ENCODE measurements around the gene PNKP. TPM values are rescaled to one million over a fixed set of nuclear protein-coding genes. Genes with fewer than 3 reads are reported as not detected.

PNKP gene
- total RNA-seq, 1 experiment from 2014 or later, result 130 TPM

DNA sequence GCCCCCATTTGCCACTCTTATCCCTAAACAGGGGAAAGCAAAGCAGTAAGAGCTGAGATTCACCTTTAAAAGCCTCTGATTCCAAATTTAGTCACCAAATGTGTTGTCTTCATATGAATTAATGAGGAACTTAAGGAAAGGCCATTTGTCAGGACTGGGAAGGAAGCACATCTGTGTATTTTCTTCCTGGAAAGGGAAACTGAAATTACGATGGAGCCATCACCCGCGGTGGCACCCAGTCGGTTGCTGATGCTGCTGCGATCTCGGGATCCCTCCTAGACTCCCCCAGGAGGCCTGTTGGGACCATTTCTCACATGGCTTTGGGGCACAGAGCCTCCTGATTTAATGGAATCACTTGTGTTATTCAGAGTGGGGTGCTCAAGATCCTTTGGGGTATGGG, 36.8 kb upstream of the PNKP start:
- Histone ChIP-seq H3K36me3 (ENCODE audit: insufficient read depth, low read length, poor library complexity, severe bottlenecking) (peaks cover 28% of the 10 kb centered on the region), H3K27me3 (replicated peaks; ENCODE audit: insufficient read depth, low read depth, low read length, poor library complexity) (no peaks in the 10 kb centered on the region), H3K4me3 (ENCODE audit: low read depth, low read length, poor library complexity, severe bottlenecking) (no peak overlapping the region), H3K27ac (ENCODE audit: low read depth, low read length, poor library complexity, severe bottlenecking) (no peak overlapping the region), H3K4me1 (ENCODE audit: insufficient read depth, low read length, poor library complexity, severe bottlenecking) (no peaks in the 10 kb centered on the region), H3K9me3 (ENCODE audit: low read depth, low read length, poor library complexity, severe bottlenecking) (no peaks in the 10 kb centered on the region)
- ChIA-PET CTCF (no interaction called here), POLR2A (ENCODE audit: low non-redundant PET) (no interaction called here)
- no TSS peak for BruUV-seq (replicated peaks)
- DNase-seq (ENCODE audit: low spot score), result no peak
- intact Hi-C loops (cut with micrococcal nuclease; ENCODE audit: unreplicated experiment), result no loop called here
- TF ChIP-seq, protein P1, sequence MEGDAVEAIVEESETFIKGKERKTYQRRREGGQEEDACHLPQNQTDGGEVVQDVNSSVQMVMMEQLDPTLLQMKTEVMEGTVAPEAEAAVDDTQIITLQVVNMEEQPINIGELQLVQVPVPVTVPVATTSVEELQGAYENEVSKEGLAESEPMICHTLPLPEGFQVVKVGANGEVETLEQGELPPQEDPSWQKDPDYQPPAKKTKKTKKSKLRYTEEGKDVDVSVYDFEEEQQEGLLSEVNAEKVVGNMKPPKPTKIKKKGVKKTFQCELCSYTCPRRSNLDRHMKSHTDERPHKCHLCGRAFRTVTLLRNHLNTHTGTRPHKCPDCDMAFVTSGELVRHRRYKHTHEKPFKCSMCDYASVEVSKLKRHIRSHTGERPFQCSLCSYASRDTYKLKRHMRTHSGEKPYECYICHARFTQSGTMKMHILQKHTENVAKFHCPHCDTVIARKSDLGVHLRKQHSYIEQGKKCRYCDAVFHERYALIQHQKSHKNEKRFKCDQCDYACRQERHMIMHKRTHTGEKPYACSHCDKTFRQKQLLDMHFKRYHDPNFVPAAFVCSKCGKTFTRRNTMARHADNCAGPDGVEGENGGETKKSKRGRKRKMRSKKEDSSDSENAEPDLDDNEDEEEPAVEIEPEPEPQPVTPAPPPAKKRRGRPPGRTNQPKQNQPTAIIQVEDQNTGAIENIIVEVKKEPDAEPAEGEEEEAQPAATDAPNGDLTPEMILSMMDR (conservative IDR thresholded peaks at IDR 0.05; ENCODE audit: low read depth, low read length), result no peak
- no peak for TF ChIP-seq EZH2 (IDR thresholded peaks at IDR 0.05; ENCODE audit: borderline replicate concordance, low read depth, low read length, poor library complexity, severe bottlenecking)

DNA sequence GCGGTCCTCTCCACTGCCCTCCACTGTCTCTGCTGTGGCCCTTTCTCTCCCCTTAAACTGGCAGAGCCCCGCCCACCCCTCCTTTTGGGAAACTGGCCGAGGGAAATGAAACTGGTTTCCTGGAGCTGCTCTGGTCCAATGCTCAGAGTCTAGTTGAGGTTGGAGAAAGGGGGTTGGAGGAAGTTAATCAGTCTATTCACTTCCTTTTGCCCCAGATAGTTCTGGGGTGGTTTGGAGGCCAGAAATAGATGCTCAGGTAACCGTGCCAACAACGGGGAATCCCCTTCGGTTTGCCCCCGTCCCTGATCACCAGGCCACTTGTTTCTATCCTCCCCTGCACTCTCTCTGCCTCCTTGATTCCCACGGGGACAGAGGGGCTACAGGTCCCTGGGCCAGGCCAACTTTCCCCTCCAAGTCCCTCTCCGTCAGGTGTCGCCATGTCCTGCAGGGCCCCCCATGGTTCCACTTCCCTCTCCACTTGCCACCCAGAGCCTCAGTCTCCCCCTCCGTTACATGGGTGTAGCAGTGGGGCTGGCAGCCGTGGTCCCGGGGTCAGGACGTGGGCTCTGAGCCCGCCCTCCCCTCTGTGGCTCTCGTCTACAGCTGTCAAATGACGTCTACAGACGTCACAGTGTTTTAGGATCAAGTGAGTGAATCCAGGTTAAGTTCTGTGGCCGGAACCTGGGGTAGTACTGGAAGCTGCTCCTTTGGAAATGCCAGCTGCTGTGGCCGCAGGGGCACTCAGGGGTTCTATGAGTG, 29.7 kb upstream of the PNKP start, which contains the start of gene IL4I1:
Gene IL4I1, minus strand, starts transcription at position 25 of the 759 bp plus-strand sequence. CDS start 727 bp downstream, outside the sequence.
- no peak for TF ChIP-seq EZH2 (IDR thresholded peaks at IDR 0.05; ENCODE audit: borderline replicate concordance, low read depth, low read length, poor library complexity, severe bottlenecking)
- TF ChIP-seq, protein P1 (conservative IDR thresholded peaks at IDR 0.05; ENCODE audit: low read depth, low read length), result no peak
- H3K4me1 ChIP-seq (ENCODE audit: insufficient read depth, low read length, poor library complexity, severe bottlenecking), result no peaks in the 10 kb centered on the region
- ChIA-PET POLR2A (ENCODE audit: low non-redundant PET) (interaction anchor here (0.6 kb wide), 1 partner anchor 10 kb away, joined by 15 read pairs; no protein-coding TSS in a partner anchor), CTCF (no interaction called here)
- intact Hi-C loops (cut with micrococcal nuclease; ENCODE audit: unreplicated experiment), result no loop called here
- no peak within 1 kb of the TSS for H3K27ac ChIP-seq (ENCODE audit: low read depth, low read length, poor library complexity, severe bottlenecking)
- H3K27me3 ChIP-seq (replicated peaks; ENCODE audit: insufficient read depth, low read depth, low read length, poor library complexity), result no peaks in the 10 kb centered on the region
- H3K9me3 ChIP-seq (ENCODE audit: low read depth, low read length, poor library complexity, severe bottlenecking), result no peaks in the 10 kb centered on the region
- no peak within 1 kb of the TSS for H3K4me3 ChIP-seq (ENCODE audit: low read depth, low read length, poor library complexity, severe bottlenecking)
- no peaks in the 10 kb centered on the region for H3K36me3 ChIP-seq (ENCODE audit: insufficient read depth, low read length, poor library complexity, severe bottlenecking)
- DNase-seq (ENCODE audit: low spot score), result no peak
- no TSS peak for BruUV-seq (replicated peaks)

DNA sequence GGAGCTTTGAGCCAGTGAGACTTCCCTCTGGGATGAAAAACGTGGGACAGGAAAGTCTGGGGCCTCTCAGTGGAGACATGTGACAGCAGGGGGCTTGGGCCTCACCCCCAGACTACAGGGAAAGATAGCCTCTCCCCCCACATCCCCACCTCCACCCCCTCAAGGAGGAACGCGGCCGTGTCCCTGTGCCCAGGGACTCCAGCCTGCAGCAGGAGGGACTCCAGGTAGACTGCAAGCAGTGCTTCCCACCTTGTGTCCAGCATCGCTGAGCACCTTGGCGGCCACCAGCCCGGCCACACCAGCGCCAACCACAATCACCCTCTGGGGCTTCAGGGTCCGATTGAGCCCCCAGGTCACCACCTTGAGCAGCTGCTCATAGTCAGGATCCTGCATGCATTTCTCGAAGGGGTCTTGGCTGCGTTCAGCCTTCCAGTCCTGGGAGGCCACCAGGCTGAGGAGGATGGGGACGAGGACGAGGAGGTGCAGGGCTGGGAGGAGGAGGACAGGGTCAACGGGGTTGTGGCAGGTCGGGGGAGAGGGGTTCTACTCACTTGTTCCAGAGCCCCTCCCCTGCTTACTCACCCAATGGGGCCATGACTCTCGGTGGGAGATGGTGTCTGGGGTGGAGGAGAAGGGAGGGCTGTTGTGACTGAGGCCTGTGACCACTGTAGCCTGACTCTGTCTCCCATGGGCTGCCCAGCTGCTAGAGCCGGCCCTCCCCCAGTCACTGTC, 28.4 kb upstream of the PNKP start:
- H3K27ac ChIP-seq (ENCODE audit: low read depth, low read length, poor library complexity, severe bottlenecking), result no peak overlapping the region
- CTCF ChIA-PET, result no interaction called here
- intact Hi-C loops (cut with micrococcal nuclease; ENCODE audit: unreplicated experiment), result no loop called here
- H3K4me3 ChIP-seq (ENCODE audit: low read depth, low read length, poor library complexity, severe bottlenecking), result no peak overlapping the region
- no peak for TF ChIP-seq EZH2 (IDR thresholded peaks at IDR 0.05; ENCODE audit: borderline replicate concordance, low read depth, low read length, poor library complexity, severe bottlenecking)
- TF ChIP-seq, protein P1 (conservative IDR thresholded peaks at IDR 0.05; ENCODE audit: low read depth, low read length), result no peak
- H3K4me1 ChIP-seq (ENCODE audit: insufficient read depth, low read length, poor library complexity, severe bottlenecking), result no peaks in the 10 kb centered on the region
- H3K9me3 ChIP-seq (ENCODE audit: low read depth, low read length, poor library complexity, severe bottlenecking), result no peaks in the 10 kb centered on the region
- POLR2A ChIA-PET (ENCODE audit: low non-redundant PET), result no interaction called here
- no peak for DNase-seq (ENCODE audit: low spot score)
- no peaks in the 10 kb centered on the region for H3K36me3 ChIP-seq (ENCODE audit: insufficient read depth, low read length, poor library complexity, severe bottlenecking)
- BruUV-seq (replicated peaks), result no TSS peak
- H3K27me3 ChIP-seq (replicated peaks; ENCODE audit: insufficient read depth, low read depth, low read length, poor library complexity), result no peaks in the 10 kb centered on the region
